ENCODE data around the gene METTL13.
A peak's percentile ranks its signal among the peaks of the same experiment; 100 is the strongest.

The METTL13 gene

DNA sequence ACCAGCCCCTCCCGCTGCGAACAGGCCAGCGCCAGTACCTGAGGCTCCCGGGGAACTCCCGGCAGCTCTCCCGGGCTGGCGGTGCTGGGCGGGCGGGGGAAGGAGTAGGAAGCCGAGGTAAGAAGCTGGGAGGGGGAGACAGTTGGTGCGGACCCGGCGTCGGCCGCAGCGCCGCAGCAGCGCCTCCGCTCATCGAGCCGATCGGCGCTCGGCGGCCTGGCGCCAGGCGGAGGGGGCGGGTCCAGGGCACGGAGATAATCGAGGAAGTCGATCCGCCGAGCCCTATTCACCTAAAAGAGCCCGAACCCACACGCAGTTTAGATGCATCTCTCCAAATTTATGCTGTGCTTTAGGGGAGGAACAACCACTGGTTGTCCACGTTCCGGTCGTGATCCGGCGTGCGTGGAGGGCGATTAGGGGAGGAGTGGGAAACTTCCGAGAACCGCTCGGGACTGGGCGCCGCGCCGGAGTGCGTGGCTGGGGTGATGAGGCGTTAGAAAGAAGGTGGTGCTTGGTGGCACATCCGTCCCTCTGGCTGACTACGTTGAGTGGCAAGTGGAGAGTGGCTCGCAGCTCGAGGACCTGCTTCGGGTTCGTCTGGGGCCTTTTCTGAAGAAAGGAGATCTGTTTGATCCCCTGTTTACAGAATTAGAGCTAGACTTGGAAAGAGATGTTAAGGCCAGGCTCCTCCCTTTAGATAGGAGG, 39.4 kb upstream of the METTL13 start, which contains the start of gene VAMP4 (continued):
- TF ChIP-seq, protein P1, sequence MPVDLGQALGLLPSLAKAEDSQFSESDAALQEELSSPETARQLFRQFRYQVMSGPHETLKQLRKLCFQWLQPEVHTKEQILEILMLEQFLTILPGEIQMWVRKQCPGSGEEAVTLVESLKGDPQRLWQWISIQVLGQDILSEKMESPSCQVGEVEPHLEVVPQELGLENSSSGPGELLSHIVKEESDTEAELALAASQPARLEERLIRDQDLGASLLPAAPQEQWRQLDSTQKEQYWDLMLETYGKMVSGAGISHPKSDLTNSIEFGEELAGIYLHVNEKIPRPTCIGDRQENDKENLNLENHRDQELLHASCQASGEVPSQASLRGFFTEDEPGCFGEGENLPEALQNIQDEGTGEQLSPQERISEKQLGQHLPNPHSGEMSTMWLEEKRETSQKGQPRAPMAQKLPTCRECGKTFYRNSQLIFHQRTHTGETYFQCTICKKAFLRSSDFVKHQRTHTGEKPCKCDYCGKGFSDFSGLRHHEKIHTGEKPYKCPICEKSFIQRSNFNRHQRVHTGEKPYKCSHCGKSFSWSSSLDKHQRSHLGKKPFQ (tag by site-specific recombination; IDR thresholded peaks at IDR 0.05) = no peak
- TF ChIP-seq, protein P2, sequence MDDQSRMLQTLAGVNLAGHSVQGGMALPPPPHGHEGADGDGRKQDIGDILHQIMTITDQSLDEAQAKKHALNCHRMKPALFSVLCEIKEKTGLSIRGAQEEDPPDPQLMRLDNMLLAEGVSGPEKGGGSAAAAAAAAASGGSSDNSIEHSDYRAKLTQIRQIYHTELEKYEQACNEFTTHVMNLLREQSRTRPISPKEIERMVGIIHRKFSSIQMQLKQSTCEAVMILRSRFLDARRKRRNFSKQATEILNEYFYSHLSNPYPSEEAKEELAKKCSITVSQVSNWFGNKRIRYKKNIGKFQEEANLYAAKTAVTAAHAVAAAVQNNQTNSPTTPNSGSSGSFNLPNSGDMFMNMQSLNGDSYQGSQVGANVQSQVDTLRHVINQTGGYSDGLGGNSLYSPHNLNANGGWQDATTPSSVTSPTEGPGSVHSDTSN (CRISPR knock-in tag; IDR thresholded peaks at IDR 0.05) = 0 out of 2 replicates have a peak, but pooled peaks have one; percentile 43
- TF ChIP-seq, protein P3, sequence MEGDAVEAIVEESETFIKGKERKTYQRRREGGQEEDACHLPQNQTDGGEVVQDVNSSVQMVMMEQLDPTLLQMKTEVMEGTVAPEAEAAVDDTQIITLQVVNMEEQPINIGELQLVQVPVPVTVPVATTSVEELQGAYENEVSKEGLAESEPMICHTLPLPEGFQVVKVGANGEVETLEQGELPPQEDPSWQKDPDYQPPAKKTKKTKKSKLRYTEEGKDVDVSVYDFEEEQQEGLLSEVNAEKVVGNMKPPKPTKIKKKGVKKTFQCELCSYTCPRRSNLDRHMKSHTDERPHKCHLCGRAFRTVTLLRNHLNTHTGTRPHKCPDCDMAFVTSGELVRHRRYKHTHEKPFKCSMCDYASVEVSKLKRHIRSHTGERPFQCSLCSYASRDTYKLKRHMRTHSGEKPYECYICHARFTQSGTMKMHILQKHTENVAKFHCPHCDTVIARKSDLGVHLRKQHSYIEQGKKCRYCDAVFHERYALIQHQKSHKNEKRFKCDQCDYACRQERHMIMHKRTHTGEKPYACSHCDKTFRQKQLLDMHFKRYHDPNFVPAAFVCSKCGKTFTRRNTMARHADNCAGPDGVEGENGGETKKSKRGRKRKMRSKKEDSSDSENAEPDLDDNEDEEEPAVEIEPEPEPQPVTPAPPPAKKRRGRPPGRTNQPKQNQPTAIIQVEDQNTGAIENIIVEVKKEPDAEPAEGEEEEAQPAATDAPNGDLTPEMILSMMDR (tag by site-specific recombination; IDR thresholded peaks at IDR 0.05) = peak; percentile 17
- 0 out of 2 replicates have a peak, but pooled peaks have one; percentile 42 for TF ChIP-seq ZNF785 (tag by site-specific recombination; IDR thresholded peaks at IDR 0.05)
- no peak for TF ChIP-seq ZNF837 (tag by site-specific recombination; IDR thresholded peaks at IDR 0.05)
- TF ChIP-seq ZNF626 (tag by site-specific recombination; IDR thresholded peaks at IDR 0.05) = no peak
- TF ChIP-seq ZNF221 (tag by site-specific recombination; IDR thresholded peaks at IDR 0.05; ENCODE audit: borderline replicate concordance) = no peak
- TF ChIP-seq, protein P4, sequence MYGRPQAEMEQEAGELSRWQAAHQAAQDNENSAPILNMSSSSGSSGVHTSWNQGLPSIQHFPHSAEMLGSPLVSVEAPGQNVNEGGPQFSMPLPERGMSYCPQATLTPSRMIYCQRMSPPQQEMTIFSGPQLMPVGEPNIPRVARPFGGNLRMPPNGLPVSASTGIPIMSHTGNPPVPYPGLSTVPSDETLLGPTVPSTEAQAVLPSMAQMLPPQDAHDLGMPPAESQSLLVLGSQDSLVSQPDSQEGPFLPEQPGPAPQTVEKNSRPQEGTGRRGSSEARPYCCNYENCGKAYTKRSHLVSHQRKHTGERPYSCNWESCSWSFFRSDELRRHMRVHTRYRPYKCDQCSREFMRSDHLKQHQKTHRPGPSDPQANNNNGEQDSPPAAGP (tag by site-specific recombination; IDR thresholded peaks at IDR 0.05) = peak; percentile 71
- no peak for TF ChIP-seq ZNF114 (tag by site-specific recombination; IDR thresholded peaks at IDR 0.05)
- TF ChIP-seq YY1 (tag by site-specific recombination; IDR thresholded peaks at IDR 0.05) = no peak
- no peak for TF ChIP-seq ZNF350 (tag by site-specific recombination; IDR thresholded peaks at IDR 0.05)
- TF ChIP-seq ZNF138 (tag by site-specific recombination; IDR thresholded peaks at IDR 0.05; ENCODE audit: borderline replicate concordance) = no peak
- TF ChIP-seq, protein P5, sequence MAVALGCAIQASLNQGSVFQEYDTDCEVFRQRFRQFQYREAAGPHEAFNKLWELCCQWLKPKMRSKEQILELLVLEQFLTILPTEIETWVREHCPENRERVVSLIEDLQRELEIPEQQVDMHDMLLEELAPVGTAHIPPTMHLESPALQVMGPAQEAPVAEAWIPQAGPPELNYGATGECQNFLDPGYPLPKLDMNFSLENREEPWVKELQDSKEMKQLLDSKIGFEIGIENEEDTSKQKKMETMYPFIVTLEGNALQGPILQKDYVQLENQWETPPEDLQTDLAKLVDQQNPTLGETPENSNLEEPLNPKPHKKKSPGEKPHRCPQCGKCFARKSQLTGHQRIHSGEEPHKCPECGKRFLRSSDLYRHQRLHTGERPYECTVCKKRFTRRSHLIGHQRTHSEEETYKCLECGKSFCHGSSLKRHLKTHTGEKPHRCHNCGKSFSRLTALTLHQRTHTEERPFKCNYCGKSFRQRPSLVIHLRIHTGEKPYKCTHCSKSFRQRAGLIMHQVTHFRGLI (tag by site-specific recombination; IDR thresholded peaks at IDR 0.05) = peak; percentile 55; the same call in 1 of the 2 replicates
- TF ChIP-seq GLI2 (tag by site-specific recombination; IDR thresholded peaks at IDR 0.05; ENCODE audit: borderline replicate concordance, low read depth) = no peak
- TF ChIP-seq ZNF426 (tag by site-specific recombination; IDR thresholded peaks at IDR 0.05) = no peak
- TF ChIP-seq ZBTB8A (tag by site-specific recombination; IDR thresholded peaks at IDR 0.05) = peak; percentile 85
- peak; percentile 55; the same call in 1 of the 2 replicates for TF ChIP-seq ZFP37 (tag by site-specific recombination; IDR thresholded peaks at IDR 0.05)
- TF ChIP-seq, protein P6, sequence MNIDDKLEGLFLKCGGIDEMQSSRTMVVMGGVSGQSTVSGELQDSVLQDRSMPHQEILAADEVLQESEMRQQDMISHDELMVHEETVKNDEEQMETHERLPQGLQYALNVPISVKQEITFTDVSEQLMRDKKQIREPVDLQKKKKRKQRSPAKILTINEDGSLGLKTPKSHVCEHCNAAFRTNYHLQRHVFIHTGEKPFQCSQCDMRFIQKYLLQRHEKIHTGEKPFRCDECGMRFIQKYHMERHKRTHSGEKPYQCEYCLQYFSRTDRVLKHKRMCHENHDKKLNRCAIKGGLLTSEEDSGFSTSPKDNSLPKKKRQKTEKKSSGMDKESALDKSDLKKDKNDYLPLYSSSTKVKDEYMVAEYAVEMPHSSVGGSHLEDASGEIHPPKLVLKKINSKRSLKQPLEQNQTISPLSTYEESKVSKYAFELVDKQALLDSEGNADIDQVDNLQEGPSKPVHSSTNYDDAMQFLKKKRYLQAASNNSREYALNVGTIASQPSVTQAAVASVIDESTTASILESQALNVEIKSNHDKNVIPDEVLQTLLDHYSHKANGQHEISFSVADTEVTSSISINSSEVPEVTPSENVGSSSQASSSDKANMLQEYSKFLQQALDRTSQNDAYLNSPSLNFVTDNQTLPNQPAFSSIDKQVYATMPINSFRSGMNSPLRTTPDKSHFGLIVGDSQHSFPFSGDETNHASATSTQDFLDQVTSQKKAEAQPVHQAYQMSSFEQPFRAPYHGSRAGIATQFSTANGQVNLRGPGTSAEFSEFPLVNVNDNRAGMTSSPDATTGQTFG (tag by site-specific recombination; IDR thresholded peaks at IDR 0.05; ENCODE audit: borderline replicate concordance) = no peak
- TF ChIP-seq, protein P7, sequence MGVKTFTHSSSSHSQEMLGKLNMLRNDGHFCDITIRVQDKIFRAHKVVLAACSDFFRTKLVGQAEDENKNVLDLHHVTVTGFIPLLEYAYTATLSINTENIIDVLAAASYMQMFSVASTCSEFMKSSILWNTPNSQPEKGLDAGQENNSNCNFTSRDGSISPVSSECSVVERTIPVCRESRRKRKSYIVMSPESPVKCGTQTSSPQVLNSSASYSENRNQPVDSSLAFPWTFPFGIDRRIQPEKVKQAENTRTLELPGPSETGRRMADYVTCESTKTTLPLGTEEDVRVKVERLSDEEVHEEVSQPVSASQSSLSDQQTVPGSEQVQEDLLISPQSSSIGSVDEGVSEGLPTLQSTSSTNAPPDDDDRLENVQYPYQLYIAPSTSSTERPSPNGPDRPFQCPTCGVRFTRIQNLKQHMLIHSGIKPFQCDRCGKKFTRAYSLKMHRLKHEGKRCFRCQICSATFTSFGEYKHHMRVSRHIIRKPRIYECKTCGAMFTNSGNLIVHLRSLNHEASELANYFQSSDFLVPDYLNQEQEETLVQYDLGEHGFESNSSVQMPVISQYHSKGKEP (tag by site-specific recombination; IDR thresholded peaks at IDR 0.05) = 0 out of 2 replicates have a peak, but pooled peaks have one; percentile 73
- TF ChIP-seq ZSCAN16 (tag by site-specific recombination; IDR thresholded peaks at IDR 0.05) = no peak
- no peak for TF ChIP-seq ZNF169 (tag by site-specific recombination; IDR thresholded peaks at IDR 0.05)
- peak; percentile 69 for TF ChIP-seq ZNF600 (tag by site-specific recombination; IDR thresholded peaks at IDR 0.05)
- no peak for TF ChIP-seq ZFP41 (tag by site-specific recombination; IDR thresholded peaks at IDR 0.05; ENCODE audit: borderline replicate concordance)
- TF ChIP-seq ZNF37A (tag by site-specific recombination; IDR thresholded peaks at IDR 0.05) = no peak
- TF ChIP-seq SP7 (tag by site-specific recombination; IDR thresholded peaks at IDR 0.05) = peak; percentile 72
- TF ChIP-seq ZFHX2 (tag by site-specific recombination; conservative IDR thresholded peaks at IDR 0.05) = peak; percentile 79
- TF ChIP-seq ZNF792 (tag by site-specific recombination; IDR thresholded peaks at IDR 0.05) = 0 out of 2 replicates have a peak, but pooled peaks have one; percentile 27

Data from HEK293 (cell line).